Activated CD4-positive, CD25-positive, alpha-beta regulatory T cell treated with anti-CD3 and anti-CD28 coated beads, Interleukin-2, amount 50 U/mL, for 72 hours (primary cell): Measurements from ENCODE around the gene ARL13B.
"Not testable (repeated sequence)": the region's sequence is repeated elsewhere in the genome, so short reads cannot be mapped to it uniquely, and the experiment has no call there.

ENCODE experiments used
- DNase-seq: peaks from one replicate; pipeline ENCODE4 v3.0.0; 2021

ARL13B gene

DNA sequence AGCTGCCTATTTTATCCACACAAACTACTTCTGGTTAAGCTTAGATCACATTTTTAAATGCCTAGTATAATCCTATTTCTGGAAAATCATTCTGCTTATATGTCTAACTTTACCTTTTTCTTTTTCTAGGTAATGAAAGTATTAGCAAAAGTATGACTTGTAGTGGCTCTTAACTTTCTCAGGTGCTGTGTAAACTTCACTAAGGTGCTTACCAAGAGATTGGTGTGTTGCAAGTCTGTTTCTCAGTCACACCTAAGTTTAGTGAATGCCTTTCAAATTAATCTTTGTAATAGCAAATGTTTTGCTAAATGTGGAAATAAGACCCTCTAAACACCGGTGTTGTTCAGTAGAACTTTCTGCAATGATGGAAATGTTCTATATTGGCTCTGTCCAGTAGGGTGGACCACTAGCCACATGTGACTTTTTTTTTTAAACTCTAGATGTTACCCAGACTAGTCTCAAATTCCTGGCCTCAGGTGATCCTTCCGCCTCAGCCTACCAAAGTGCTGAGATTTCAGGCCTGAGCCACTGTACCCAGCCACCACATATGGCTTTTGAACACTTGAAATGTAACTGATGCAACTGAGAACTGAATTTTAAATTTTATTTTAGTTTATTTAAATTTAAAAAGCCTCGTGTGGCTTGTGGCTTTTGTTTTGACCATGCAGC, 22.0 kb downstream of the ARL13B start:
- no peak for DNase-seq

- no peak for DNase-seq
These were observed 24.5 kb downstream of the ARL13B start for GRCh38 chr3:94004301-94004910.

- no peak for DNase-seq
These were observed 28.3 kb downstream of the ARL13B start for GRCh38 chr3:94008253-94008652.

DNA sequence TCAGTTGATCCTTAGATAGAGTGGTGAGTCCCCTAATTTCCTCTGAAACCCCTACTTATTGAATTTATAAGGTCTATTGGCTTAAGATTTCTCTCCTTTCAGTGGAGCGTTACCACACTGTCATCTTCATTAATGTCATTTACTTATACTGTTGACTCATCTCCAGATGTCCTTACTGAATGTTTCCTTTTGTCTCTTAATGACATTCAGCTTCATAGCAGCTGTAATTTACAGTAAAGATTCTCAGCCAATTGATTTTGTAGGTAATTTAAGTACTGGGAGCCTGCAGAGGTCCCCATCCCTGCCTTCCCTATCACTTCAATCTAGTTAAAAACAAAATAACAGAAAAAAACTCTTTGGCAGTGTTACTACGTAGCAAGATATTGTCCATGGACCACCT, 29.7 kb downstream of the ARL13B start:
- DNase-seq = no peak

GRCh38 chr3:94011233-94011711, 31.3 kb downstream of the ARL13B start:
- no peak for DNase-seq

- no peak for DNase-seq
These were observed 32.2 kb downstream of the ARL13B start for GRCh38 chr3:94012185-94012584.

GRCh38 chr3:94015025-94015424, 35.1 kb downstream of the ARL13B start:
- no peak for DNase-seq

- DNase-seq = no peak
These were observed 39.7 kb downstream of the ARL13B start for GRCh38 chr3:94019659-94020058.

DNA sequence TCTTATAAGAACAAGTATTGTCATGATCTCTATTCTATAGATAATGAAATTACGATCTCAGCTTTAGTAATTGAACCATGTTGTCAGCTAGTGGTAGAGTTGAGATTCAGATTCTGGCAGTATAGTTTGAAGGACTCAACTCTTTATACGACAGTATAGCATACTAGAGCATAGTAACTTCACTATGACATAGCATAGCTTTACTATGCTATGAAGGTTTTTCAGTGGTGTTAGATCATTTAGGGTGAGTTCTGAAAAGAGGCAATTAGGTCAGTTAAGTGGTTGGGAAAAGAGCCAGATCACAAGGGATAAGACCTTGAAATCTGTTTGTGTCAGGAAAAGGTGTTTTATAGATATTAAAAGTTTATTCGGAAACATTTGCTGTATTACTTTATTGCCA, 40.3 kb downstream of the ARL13B start:
- DNase-seq = no peak

GRCh38 chr3:94024385-94024784, 44.4 kb downstream of the ARL13B start:
- no peak for DNase-seq

DNA sequence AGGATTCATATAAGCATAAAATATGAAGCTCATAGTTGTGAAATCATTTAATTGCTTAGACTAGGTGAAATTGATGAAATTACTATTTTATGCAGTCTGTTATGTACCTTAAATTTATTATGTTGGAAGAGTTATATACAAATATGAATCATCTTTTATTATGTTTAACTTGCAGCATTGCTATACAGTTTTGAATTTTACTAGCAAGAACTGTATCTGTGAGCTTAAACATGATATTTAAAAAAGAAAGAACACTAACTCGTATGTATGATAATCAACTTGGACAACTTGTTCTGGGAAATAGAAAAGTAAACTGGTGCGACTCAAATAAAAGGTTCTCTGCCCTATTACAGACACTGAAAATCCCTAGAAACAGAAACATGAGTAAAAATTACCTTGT, 46.7 kb downstream of the ARL13B start:
- no peak for DNase-seq

GRCh38 chr3:94028093-94028837, 48.3 kb downstream of the ARL13B start, which contains the start of gene STX19:
STX19 (minus strand) TSS chr3:94028597; CDS start chr3:94015269, 13,328 bp downstream.
- DNase-seq = no peak

DNA sequence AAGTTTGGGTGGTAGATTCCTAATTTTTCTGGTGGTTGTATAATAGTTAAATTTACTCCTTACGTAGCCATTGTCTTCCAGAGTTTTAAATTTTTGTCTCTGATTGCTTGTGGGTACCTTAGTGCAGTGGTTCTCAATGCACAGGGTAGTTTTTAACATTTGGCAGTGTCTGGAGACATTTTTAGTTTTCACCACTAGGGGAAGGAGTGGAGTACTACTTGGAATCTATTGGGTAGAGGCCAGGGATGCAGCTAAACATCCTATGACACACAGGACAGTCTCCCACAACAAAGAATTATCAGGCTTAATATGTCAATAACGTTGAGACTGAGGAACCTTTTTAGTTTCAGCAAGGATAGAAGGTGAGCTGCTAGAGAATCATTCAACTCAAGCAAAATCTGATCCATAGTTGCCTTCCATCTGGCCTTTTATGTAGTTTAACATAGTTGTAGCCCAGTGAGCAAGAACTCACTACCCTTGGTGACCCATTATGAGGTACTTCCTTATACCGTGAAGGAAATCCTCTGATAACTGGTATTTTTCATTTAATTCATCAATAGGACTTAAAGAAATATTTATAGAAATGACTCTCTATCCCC, 57.1 kb downstream of the ARL13B start:
- DNase-seq = no peak

- DNase-seq = no peak
These were observed 63.3 kb downstream of the ARL13B start for GRCh38 chr3:94043285-94043684.

- not testable (repeated sequence) for DNase-seq
These were observed 64.4 kb downstream of the ARL13B start for GRCh38 chr3:94044100-94044936.

GRCh38 chr3:94046533-94046932, 66.6 kb downstream of the ARL13B start:
- DNase-seq = no peak

GRCh38 chr3:94049267-94049666, 69.3 kb downstream of the ARL13B start:
- no peak for DNase-seq

- no peak for DNase-seq
These were observed 70.6 kb downstream of the ARL13B start for GRCh38 chr3:94050546-94050945.

GRCh38 chr3:94061297-94061696, 81.3 kb downstream of the ARL13B start:
- DNase-seq = no peak

DNA sequence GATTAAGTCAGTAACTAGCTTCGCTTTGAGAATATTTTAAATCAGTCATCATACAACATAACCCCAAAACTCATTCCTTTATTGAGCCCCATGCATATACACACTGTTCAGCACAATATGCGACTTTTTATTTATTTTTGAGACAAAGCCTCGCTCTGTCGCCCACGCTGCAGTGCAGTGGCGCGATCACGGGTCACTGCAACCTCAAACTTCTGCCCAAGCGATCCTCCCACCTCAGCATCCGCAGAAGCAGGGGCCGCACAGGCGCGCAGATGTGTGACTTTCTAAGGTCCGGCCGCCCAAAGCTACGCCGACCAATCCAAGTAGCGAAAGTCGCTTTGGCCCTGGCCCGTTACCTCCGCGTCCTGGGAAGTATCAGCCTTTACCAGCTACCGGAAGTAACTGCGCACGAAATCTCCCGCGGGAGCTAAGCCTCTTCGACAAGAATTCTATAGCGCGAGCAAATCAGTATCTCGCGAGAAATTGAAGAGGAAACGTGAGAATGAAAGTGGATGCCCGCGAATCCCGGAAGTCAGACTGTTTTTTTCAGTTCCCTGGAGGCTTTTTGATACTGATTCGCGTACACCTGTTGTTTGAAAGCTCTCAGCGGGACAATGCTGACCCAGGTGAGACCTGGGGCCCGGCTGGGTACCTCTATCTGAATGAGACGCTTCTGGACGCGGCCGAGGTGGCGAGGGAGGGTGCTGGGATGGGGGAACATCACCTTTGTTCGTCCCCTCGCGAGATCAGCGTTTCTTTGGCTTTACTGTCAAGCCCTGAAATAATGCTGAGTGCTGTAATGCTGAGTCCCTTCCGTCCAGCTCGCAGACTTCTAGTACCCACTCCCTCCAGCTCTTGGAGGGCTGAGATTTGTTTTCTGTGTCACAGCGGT, 82.8 kb downstream of the ARL13B start, which contains the start of the genes DHFR2 and NSUN3:
TSS of gene DHFR2 (minus strand) at position 404 of the 892 bp plus-strand sequence. CDS start 1,405 bp downstream, outside the sequence.
TSS of gene NSUN3 (plus strand) at position 549 of the 892 bp plus-strand sequence. CDS start at position 615, 66 bp downstream.
- DNase-seq = peak; percentile 79

GRCh38 chr3:94063496-94064119, 83.7 kb downstream of the ARL13B start:
- no peak for DNase-seq
